HepG2 (cell line): ENCODE measurements around the gene RAP2C. TPM values are rescaled to one million over a fixed set of nuclear protein-coding genes. Genes with fewer than 3 reads are reported as not detected.

Experiments used
- CBX5 ChIP-seq: sonication (generic); formaldehyde crosslinking; IDR thresholded peaks from 2 replicates; pipeline ENCODE4 v1.4.0; 2020; ENCODE audit warnings: missing genetic modification reagents, borderline replicate concordance
- FOXJ3 ChIP-seq: sonication (generic); formaldehyde crosslinking; IDR thresholded peaks from 2 replicates; pipeline ENCODE4 v1.4.0; 2020; ENCODE audit warnings: missing genetic modification reagents, mild to moderate bottlenecking, borderline replicate concordance
- HOXA5 ChIP-seq: sonication (generic); formaldehyde crosslinking; IDR thresholded peaks from 2 replicates; pipeline ENCODE4 v1.4.0; 2020; ENCODE audit warnings: missing genetic modification reagents
- KAT2B ChIP-seq: fragments of 150-350 bp; IDR thresholded peaks from 2 replicates; pipeline ENCODE4 v1.6.1; 2014; ENCODE audit warnings: low read depth, low read length, borderline replicate concordance
- NONO ChIP-seq, 2 experiments: fragments of 450-650 bp in 1 of 2; sonication (generic) in 1 of 2; formaldehyde crosslinking in 1 of 2; IDR thresholded peaks in 1 of 2; conservative IDR thresholded peaks in 1 of 2; 2 replicates each; pipeline versions ENCODE4 v1.6.1 to v1.8.0; 2017 to 2022; ENCODE audit warnings: mild to moderate bottlenecking in 1 of 2, missing genetic modification reagents in 1 of 2, moderate library complexity in 1 of 2
- POLR2G ChIP-seq: fragments of 200-400 bp; formaldehyde crosslinking; IDR thresholded peaks from 2 replicates; pipeline ENCODE4 v1.6.1; 2018; ENCODE audit warnings: mild to moderate bottlenecking, low read depth, low read length, moderate library complexity
- SETDB1 ChIP-seq: sonication (generic); formaldehyde crosslinking; IDR thresholded peaks from 2 replicates; pipeline ENCODE4 v1.5.1; 2020; ENCODE audit warnings: missing genetic modification reagents, mild to moderate bottlenecking, borderline replicate concordance
- SP140L ChIP-seq: sonication (generic); formaldehyde crosslinking; IDR thresholded peaks from 2 replicates; pipeline ENCODE4 v1.4.0; 2020; ENCODE audit warnings: missing genetic modification reagents, borderline replicate concordance
- SPEN ChIP-seq: sonication (generic); formaldehyde crosslinking; IDR thresholded peaks from 2 replicates; pipeline ENCODE4 v1.5.1; 2020; ENCODE audit warnings: low read depth, mild to moderate bottlenecking, missing genetic modification reagents
- ZNF75D ChIP-seq: sonication (generic); formaldehyde crosslinking; IDR thresholded peaks from 2 replicates; pipeline ENCODE4 v1.8.1; 2023; ENCODE audit warnings: missing genetic modification reagents, mild to moderate bottlenecking, borderline replicate concordance
- ZSCAN22 ChIP-seq: sonication (generic); formaldehyde crosslinking; IDR thresholded peaks from 2 replicates; pipeline ENCODE4 v1.4.0; 2020; ENCODE audit warnings: mild to moderate bottlenecking, missing genetic modification reagents
- ZSCAN25 ChIP-seq: sonication (generic); formaldehyde crosslinking; IDR thresholded peaks from 2 replicates; pipeline ENCODE4 v1.8.0; 2022; ENCODE audit warnings: mild to moderate bottlenecking, missing genetic modification reagents
- ZSCAN31 ChIP-seq: sonication (generic); formaldehyde crosslinking; IDR thresholded peaks from 2 replicates; pipeline ENCODE4 v1.5.0; 2020; ENCODE audit warnings: low read depth, mild to moderate bottlenecking, missing genetic modification reagents
- polyA plus RNA-seq, 8 experiments: library from polyadenylated mRNA; depleted of rRNA in 3 of 8; stranded (reverse) in 7 of 8; unstranded in 1 of 8; fragments of >200 nt; fragmentation: Illumina TruSeq in 4 of 8; extraction: Trizol in 4 of 8; gene quantifications; 2 replicates each; pipeline versions ENCODE4 v1.2.1 to v1.2.3, GENCODE V29; 2011 to 2016; ENCODE audit warnings: low read depth in 4 of 8, missing spikeins in 1 of 8, mixed read lengths in 1 of 8; ENCODE audit not compliant: insufficient read depth in 1 of 8
- total RNA-seq, 5 experiments: library from RNA; depleted of rRNA; stranded (reverse); fragments of >200 nt; fragmentation: Illumina TruSeq; extraction: Trizol; gene quantifications; 2 replicates each; pipeline ENCODE4 v1.2.3, GENCODE V29; 2016; ENCODE audit warnings: low read depth in 1 of 5
- TF ChIP-seq, protein P1 (sequence below): sonication (generic); formaldehyde crosslinking; IDR thresholded peaks from 2 replicates; pipeline ENCODE4 v1.4.0; 2020; ENCODE audit warnings: mild to moderate bottlenecking, missing genetic modification reagents
- TF ChIP-seq, protein P2 (sequence below): fragments of 450-650 bp; IDR thresholded peaks from 2 replicates; pipeline ENCODE4 v1.6.1; 2017; ENCODE audit warnings: mild to moderate bottlenecking
- TF ChIP-seq, protein P3 (sequence below): sonication (generic); formaldehyde crosslinking; IDR thresholded peaks from 2 replicates; pipeline ENCODE4 v1.5.0; 2020; ENCODE audit warnings: missing genetic modification reagents
- TF ChIP-seq, protein P4 (sequence below): sonication (generic); formaldehyde crosslinking; IDR thresholded peaks from 2 replicates; pipeline ENCODE4 v1.9.0; 2022; ENCODE audit warnings: missing genetic modification reagents, mild to moderate bottlenecking, borderline replicate concordance
- TF ChIP-seq, protein P5 (sequence below): sonication (generic); formaldehyde crosslinking; IDR thresholded peaks from 2 replicates; pipeline ENCODE4 v1.4.0; 2020; ENCODE audit warnings: missing genetic modification reagents, low read depth, mild to moderate bottlenecking, borderline replicate concordance
- TF ChIP-seq, protein P6 (sequence below), 2 experiments: fragments of 450-650 bp in 1 of 2; sonication (generic) in 1 of 2; formaldehyde crosslinking; IDR thresholded peaks; 2 replicates each; pipeline versions ENCODE4 v1.5.0 to v1.8.0; 2020 to 2022; ENCODE audit warnings: mild to moderate bottlenecking in 1 of 2, missing genetic modification reagents in 1 of 2

The RAP2C gene
- total and polyA plus RNA-seq, 2 of the 13 experiments (the other 11 are each of a cell fraction or from before 2014, with no cell fraction given) = 8.0 to 28.5 TPM

DNA sequence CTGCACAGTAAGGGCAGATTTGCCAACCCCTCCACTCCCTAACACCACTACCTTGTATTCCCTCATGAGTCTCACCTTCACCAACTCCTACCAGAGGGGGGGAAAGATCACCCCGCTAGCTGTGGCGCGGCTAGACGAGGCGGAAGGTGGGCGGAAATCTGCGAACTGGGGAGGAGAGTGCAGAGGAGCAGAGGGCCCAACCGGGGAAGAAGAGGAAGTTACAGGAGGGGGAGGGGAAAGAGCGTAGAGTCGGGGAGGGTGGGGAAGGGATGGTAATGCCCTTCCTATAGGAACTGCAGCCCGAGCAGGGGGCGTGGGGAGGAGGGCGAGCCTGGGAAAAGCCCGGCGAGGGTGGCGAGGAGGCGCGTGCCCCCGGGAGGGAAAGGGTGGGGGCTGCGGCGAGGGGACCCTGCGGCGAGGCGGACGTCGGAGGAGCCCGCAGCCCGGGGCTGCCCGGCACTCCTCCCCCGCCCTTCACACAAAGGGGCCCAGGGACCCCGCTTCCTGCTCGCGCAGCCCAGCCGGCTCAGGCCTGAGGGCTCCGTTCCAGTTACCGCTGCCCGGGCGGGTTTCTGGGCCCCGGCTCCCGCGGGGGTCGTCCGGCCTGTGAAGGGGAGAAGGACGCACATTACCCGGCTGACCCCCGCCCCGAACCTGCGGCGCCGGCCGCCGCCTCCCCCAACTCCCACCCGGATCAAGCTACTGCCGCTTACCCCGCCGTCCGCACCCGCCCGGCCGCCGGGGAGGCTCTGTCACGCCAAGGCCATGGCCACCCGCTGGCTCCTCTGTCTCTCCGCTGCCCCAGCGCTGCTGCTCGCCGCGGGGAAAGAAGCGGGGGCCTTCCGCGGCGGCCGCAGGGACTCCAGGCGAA, 1.8 kb downstream of the RAP2C start (continued):
- TF ChIP-seq FOXJ3 = no peak
- TF ChIP-seq ZSCAN25 = peak; percentile 92; the same call in 1 of the 2 replicates
- no peak for TF ChIP-seq ZNF75D (CRISPR knock-in tag)
- TF ChIP-seq, protein P1, sequence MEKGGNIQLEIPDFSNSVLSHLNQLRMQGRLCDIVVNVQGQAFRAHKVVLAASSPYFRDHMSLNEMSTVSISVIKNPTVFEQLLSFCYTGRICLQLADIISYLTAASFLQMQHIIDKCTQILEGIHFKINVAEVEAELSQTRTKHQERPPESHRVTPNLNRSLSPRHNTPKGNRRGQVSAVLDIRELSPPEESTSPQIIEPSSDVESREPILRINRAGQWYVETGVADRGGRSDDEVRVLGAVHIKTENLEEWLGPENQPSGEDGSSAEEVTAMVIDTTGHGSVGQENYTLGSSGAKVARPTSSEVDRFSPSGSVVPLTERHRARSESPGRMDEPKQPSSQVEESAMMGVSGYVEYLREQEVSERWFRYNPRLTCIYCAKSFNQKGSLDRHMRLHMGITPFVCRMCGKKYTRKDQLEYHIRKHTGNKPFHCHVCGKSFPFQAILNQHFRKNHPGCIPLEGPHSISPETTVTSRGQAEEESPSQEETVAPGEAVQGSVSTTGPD (CRISPR knock-in tag) = no peak
- TF ChIP-seq SP140L (CRISPR knock-in tag) = no peak
- TF ChIP-seq NONO (IDR thresholded peaks at IDR 0.05) = no peak
- TF ChIP-seq NONO (CRISPR knock-in tag; conservative IDR thresholded peaks at IDR 0.05) = peak; percentile 37
- TF ChIP-seq SETDB1 = no peak
- TF ChIP-seq, protein P2, sequence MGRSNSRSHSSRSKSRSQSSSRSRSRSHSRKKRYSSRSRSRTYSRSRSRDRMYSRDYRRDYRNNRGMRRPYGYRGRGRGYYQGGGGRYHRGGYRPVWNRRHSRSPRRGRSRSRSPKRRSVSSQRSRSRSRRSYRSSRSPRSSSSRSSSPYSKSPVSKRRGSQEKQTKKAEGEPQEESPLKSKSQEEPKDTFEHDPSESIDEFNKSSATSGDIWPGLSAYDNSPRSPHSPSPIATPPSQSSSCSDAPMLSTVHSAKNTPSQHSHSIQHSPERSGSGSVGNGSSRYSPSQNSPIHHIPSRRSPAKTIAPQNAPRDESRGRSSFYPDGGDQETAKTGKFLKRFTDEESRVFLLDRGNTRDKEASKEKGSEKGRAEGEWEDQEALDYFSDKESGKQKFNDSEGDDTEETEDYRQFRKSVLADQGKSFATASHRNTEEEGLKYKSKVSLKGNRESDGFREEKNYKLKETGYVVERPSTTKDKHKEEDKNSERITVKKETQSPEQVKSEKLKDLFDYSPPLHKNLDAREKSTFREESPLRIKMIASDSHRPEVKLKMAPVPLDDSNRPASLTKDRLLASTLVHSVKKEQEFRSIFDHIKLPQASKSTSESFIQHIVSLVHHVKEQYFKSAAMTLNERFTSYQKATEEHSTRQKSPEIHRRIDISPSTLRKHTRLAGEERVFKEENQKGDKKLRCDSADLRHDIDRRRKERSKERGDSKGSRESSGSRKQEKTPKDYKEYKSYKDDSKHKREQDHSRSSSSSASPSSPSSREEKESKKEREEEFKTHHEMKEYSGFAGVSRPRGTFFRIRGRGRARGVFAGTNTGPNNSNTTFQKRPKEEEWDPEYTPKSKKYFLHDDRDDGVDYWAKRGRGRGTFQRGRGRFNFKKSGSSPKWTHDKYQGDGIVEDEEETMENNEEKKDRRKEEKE = no peak
- TF ChIP-seq, protein P3, sequence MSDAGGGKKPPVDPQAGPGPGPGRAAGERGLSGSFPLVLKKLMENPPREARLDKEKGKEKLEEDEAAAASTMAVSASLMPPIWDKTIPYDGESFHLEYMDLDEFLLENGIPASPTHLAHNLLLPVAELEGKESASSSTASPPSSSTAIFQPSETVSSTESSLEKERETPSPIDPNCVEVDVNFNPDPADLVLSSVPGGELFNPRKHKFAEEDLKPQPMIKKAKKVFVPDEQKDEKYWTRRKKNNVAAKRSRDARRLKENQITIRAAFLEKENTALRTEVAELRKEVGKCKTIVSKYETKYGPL (CRISPR knock-in tag) = no peak
- TF ChIP-seq, protein P4, sequence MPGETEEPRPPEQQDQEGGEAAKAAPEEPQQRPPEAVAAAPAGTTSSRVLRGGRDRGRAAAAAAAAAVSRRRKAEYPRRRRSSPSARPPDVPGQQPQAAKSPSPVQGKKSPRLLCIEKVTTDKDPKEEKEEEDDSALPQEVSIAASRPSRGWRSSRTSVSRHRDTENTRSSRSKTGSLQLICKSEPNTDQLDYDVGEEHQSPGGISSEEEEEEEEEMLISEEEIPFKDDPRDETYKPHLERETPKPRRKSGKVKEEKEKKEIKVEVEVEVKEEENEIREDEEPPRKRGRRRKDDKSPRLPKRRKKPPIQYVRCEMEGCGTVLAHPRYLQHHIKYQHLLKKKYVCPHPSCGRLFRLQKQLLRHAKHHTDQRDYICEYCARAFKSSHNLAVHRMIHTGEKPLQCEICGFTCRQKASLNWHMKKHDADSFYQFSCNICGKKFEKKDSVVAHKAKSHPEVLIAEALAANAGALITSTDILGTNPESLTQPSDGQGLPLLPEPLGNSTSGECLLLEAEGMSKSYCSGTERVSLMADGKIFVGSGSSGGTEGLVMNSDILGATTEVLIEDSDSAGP = 0 out of 2 replicates have a peak, but pooled peaks have one; percentile 18
- TF ChIP-seq CBX5 (CRISPR knock-in tag) = 0 out of 2 replicates have a peak, but pooled peaks have one; percentile 16
- TF ChIP-seq ZSCAN22 = no peak
- 0 out of 2 replicates have a peak, but pooled peaks have one; percentile 36 for TF ChIP-seq ZSCAN31 (CRISPR knock-in tag)
- TF ChIP-seq, protein P5, sequence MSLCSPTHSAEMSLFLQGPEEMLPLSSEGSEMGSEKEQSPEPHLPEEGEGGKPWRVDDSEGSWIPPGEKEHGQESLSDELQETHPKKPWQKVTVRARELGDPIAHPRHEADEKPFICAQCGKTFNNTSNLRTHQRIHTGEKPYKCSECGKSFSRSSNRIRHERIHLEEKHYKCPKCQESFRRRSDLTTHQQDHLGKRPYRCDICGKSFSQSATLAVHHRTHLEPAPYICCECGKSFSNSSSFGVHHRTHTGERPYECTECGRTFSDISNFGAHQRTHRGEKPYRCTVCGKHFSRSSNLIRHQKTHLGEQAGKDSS = no peak
- TF ChIP-seq SPEN (CRISPR knock-in tag) = peak; percentile 7; the same call in 1 of the 2 replicates
- TF ChIP-seq HOXA5 (CRISPR knock-in tag) = no peak
- TF ChIP-seq, protein P6, sequence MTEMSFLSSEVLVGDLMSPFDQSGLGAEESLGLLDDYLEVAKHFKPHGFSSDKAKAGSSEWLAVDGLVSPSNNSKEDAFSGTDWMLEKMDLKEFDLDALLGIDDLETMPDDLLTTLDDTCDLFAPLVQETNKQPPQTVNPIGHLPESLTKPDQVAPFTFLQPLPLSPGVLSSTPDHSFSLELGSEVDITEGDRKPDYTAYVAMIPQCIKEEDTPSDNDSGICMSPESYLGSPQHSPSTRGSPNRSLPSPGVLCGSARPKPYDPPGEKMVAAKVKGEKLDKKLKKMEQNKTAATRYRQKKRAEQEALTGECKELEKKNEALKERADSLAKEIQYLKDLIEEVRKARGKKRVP (CRISPR knock-in tag; IDR thresholded peaks at IDR 0.05) = no peak
- TF ChIP-seq POLR2G = peak; percentile 38; the same call in 1 of the 2 replicates
- TF ChIP-seq KAT2B = no peak
